B cell (primary cell): ENCODE results near the gene SLC39A2. TPM values are rescaled to one million over a fixed set of nuclear protein-coding genes. Genes with fewer than 3 reads are reported as not detected.

Experiments
- ATAC-seq: fragments of 200-7000 bp; cut with Tn5 transposase; one replicate; pipeline ENCODE4 v1.10.0; 2021; ENCODE audit warnings: low read depth, mild to moderate bottlenecking, moderate number of reproducible peaks, moderate library complexity
- CTCF ChIA-PET: fragments of 350-600 bp; sonication (Branson Sonifier 250); formaldehyde crosslinking; loops from one replicate; lab custom pipeline; 2021; ENCODE audit warnings: antibody characterized with exemption, inconsistent platforms; lab: Charles Lee
- POLR2A ChIA-PET: fragments of 350-600 bp; sonication (Branson Sonifier 250); formaldehyde crosslinking; loops from one replicate; lab custom pipeline; 2021; ENCODE audit warnings: antibody characterized with exemption; lab: Charles Lee
- DNase-seq: peaks from one replicate; pipeline ENCODE4 v3.0.0; 2013
- H2AFZ ChIP-seq: 2 replicates; pipeline ENCODE4 v1.6.1; 2012; ENCODE audit warnings: mild to moderate bottlenecking, low read depth, low read length; ENCODE audit not compliant: insufficient read depth, poor library complexity, severe bottlenecking
- H3K27ac ChIP-seq, 2 donors: 1 replicate in 1 of 2; 2 replicates in 1 of 2; pipeline ENCODE4 v1.5.1; 2012 to 2013; ENCODE audit warnings: low read length in 2 of 2, mild to moderate bottlenecking in 2 of 2, moderate library complexity in 1 of 2
- H3K27me3 ChIP-seq, 4 experiments: fragments of 200-600 bp in 1 of 4; sonication (generic) in 1 of 4; replicated peaks in 1 of 4; 1 replicate in 2 of 4; 2 replicates in 2 of 4; pipeline versions ENCODE4 v1.6.1 to v1.7.0; 2013 to 2016; ENCODE audit warnings: low read length in 3 of 4, mild to moderate bottlenecking in 2 of 4, mixed read lengths in 1 of 4, moderate library complexity in 1 of 4; ENCODE audit not compliant: insufficient read depth in 4 of 4, control insufficient read depth in 3 of 4; ENCODE audit errors: control extremely low read depth in 1 of 4
- H3K36me3 ChIP-seq, 2 experiments: replicated peaks in 1 of 2; 1 replicate in 1 of 2; 2 replicates in 1 of 2; pipeline versions ENCODE4 v1.6.1 to v1.7.1; 2013; ENCODE audit warnings: low read length in 1 of 2; ENCODE audit not compliant: insufficient read depth in 2 of 2, control insufficient read depth in 1 of 2; ENCODE audit errors: control extremely low read depth in 1 of 2, extremely low read depth in 1 of 2
- H3K4me1 ChIP-seq, 2 donors: fragments of 200-600 bp in 1 of 2; sonication (generic) in 1 of 2; 1 replicate in 1 of 2; 2 replicates in 1 of 2; pipeline versions ENCODE4 v1.5.1 to v1.6.1; 2013 to 2017; ENCODE audit warnings: low read length in 2 of 2; ENCODE audit not compliant: control insufficient read depth in 2 of 2, insufficient read depth in 2 of 2
- H3K4me2 ChIP-seq: replicated peaks from 2 replicates; pipeline ENCODE3; 2012; ENCODE audit warnings: mild to moderate bottlenecking, low read depth, low read length; ENCODE audit not compliant: poor library complexity, severe bottlenecking
- H3K4me3 ChIP-seq, 5 experiments: fragments of 200-600 bp in 1 of 5; sonication (generic) in 1 of 5; 1 replicate in 3 of 5; 2 replicates in 2 of 5; pipeline versions ENCODE4 v1.5.1 to v1.7.0; 2011 to 2016; ENCODE audit warnings: low read length in 4 of 5, mild to moderate bottlenecking in 4 of 5, low read depth in 2 of 5, control low read depth in 1 of 5, moderate library complexity in 1 of 5; ENCODE audit not compliant: insufficient read depth in 1 of 5; ENCODE audit errors: control extremely low read depth in 1 of 5, extremely low read depth in 1 of 5
- H3K79me2 ChIP-seq: fragments of 200-600 bp; sonication (generic); one replicate; pipeline ENCODE4 v1.6.0; 2016; ENCODE audit warnings: low read length; ENCODE audit not compliant: control insufficient read depth, insufficient read depth
- H3K9ac ChIP-seq: fragments of 200-600 bp; sonication (generic); 2 replicates; pipeline ENCODE4 v1.6.1; 2017; ENCODE audit warnings: mild to moderate bottlenecking, low read length, moderate library complexity
- H3K9me3 ChIP-seq, 3 donors: one replicate each; pipeline versions ENCODE4 v1.6.1 to v1.7.1; 2013; ENCODE audit warnings: low read length in 2 of 3; ENCODE audit not compliant: control insufficient read depth in 2 of 3, insufficient read depth in 1 of 3; ENCODE audit errors: control extremely low read depth in 1 of 3
- H4K20me1 ChIP-seq: 2 replicates; pipeline ENCODE4 v1.6.0; 2012; ENCODE audit warnings: mild to moderate bottlenecking, low read length; ENCODE audit not compliant: insufficient read depth, control insufficient read depth, poor library complexity, severe bottlenecking
- H3K27ac Mint-ChIP-seq: one replicate; pipeline ENCODE4 v1.8.0; 2021; ENCODE audit warnings: mixed read lengths
- H3K27me3 Mint-ChIP-seq: one replicate; pipeline ENCODE4 v1.8.0; 2021; ENCODE audit warnings: mixed read lengths
- H3K4me1 Mint-ChIP-seq: one replicate; pipeline ENCODE4 v1.8.0; 2021; ENCODE audit warnings: mixed read lengths
- H3K4me3 Mint-ChIP-seq: one replicate; pipeline ENCODE4 v1.8.0; 2021; ENCODE audit warnings: mixed read lengths
- H3K9me3 Mint-ChIP-seq: one replicate; pipeline ENCODE4 v1.8.0; 2022; ENCODE audit warnings: mixed read lengths; ENCODE audit not compliant: insufficient read depth
- CTCF ChIP-seq: fragments of 200-600 bp; IDR thresholded peaks from one replicate; pipeline ENCODE4 v1.8.0; 2022; ENCODE audit warnings: antibody characterized with exemption, mild to moderate bottlenecking
- EZH2 ChIP-seq: IDR thresholded peaks from 2 replicates; pipeline ENCODE4 v1.6.1; 2012; ENCODE audit warnings: borderline replicate concordance, low read depth, mild to moderate bottlenecking, moderate library complexity, low read length; ENCODE audit not compliant: insufficient read depth, poor library complexity, severe bottlenecking
- WGBS: methylation state at CpG from one replicate; pipeline ENCODE4 v1.1.5; 2013; ENCODE audit warnings: missing lambda C conversion rate; ENCODE audit not compliant: insufficient coverage; 5-methylcytosine and 5-hydroxymethylcytosine counted together
- intact Hi-C: fragments of 100-400 bp; cut with micrococcal nuclease; formaldehyde crosslinking; loops from one replicate; pipeline ENCODE4 v1.10.0; 2022
- polyA plus RNA-seq: library from polyadenylated mRNA; depleted of rRNA; stranded (reverse); fragments of >200 nt; gene quantifications from 2 replicates; pipeline ENCODE4 v1.2.3, GENCODE V29; 2012
- total RNA-seq, 2 donors: library from RNA; stranded (reverse); fragments of 120-200 nt in 1 of 2; gene quantifications; 1 replicate in 1 of 2; 2 replicates in 1 of 2; pipeline versions ENCODE4 v1.2.3 to v1.2.4, GENCODE V29; 2013 to 2022

SLC39A2 gene
- total and polyA plus RNA-seq, 2 donors (not counting 1 experiment from before 2014, with no cell fraction given): 0.07 to 0.25 TPM

- no peaks in the 10 kb centered on the region for H3K36me3 ChIP-seq
- H3K4me1 Mint-ChIP-seq: no peaks in the 10 kb centered on the region
- no peak overlapping the region for H3K4me3 ChIP-seq
- H2AFZ ChIP-seq: no peak overlapping the region
- intact Hi-C loops: no loop called here
- H3K4me2 ChIP-seq: no peak overlapping the region
- no peaks in the 10 kb centered on the region for H3K79me2 ChIP-seq
- TF ChIP-seq EZH2 (no peak), CTCF (no peak)
- peaks cover 57% of the 10 kb centered on the region for H3K27me3 Mint-ChIP-seq
- H3K4me3 Mint-ChIP-seq: no peak overlapping the region
- H4K20me1 ChIP-seq: no peaks in the 10 kb centered on the region
- POLR2A ChIA-PET: no interaction called here
- H3K27ac ChIP-seq: no peak overlapping the region
- H3K9me3 Mint-ChIP-seq: no peaks in the 10 kb centered on the region
- H3K9ac ChIP-seq: no peak overlapping the region
- CTCF ChIA-PET: interaction anchor here (1.0 to 7.2 kb wide), 4 partner anchors 12 to 61 kb away, joined by 3 to 305 read pairs (median 4); no protein-coding TSS in a partner anchor
- H3K27me3 ChIP-seq: peaks cover 0 to 7% (median 0%) of the 10 kb centered on the region in 4 experiments
- no peak for DNase-seq
- H3K27ac Mint-ChIP-seq: no peak overlapping the region
- H3K9me3 ChIP-seq: no peaks in the 10 kb centered on the region
- H3K4me1 ChIP-seq: no peaks in the 10 kb centered on the region
- 39% methylated on average over 3 of the region's 6 CpGs for WGBS
- ATAC-seq: no peak
These were observed 45.0 kb downstream of the SLC39A2 start for GRCh38 chr14:21043974-21044618.

- peaks cover 0 to 15% (median 3%) of the 10 kb centered on the region in 4 experiments for H3K27me3 ChIP-seq
- H3K4me2 ChIP-seq: no peak overlapping the region
- no peak overlapping the region for H3K9ac ChIP-seq
- no peak overlapping the region for H3K27ac ChIP-seq
- POLR2A ChIA-PET: no interaction called here
- intact Hi-C loops: no loop called here
- H3K27ac Mint-ChIP-seq: no peak overlapping the region
- no peak for ATAC-seq
- TF ChIP-seq EZH2 (no peak), CTCF (no peak)
- no peaks in the 10 kb centered on the region for H3K4me1 Mint-ChIP-seq
- WGBS: 100% methylated on average over 2 of the region's 2 CpGs
- no peaks in the 10 kb centered on the region for H4K20me1 ChIP-seq
- no peak overlapping the region for H3K4me3 ChIP-seq
- H3K79me2 ChIP-seq: no peaks in the 10 kb centered on the region
- no peak overlapping the region for H2AFZ ChIP-seq
- peaks cover 59% of the 10 kb centered on the region for H3K27me3 Mint-ChIP-seq
- H3K4me1 ChIP-seq: no peaks in the 10 kb centered on the region
- H3K9me3 ChIP-seq: no peaks in the 10 kb centered on the region
- no peaks in the 10 kb centered on the region for H3K36me3 ChIP-seq
- CTCF ChIA-PET: interaction anchor here (0.6 to 3.1 kb wide), 7 partner anchors 21 to 188 kb away, joined by 3 to 24 read pairs (median 3); no protein-coding TSS in a partner anchor
- DNase-seq: no peak
- no peaks in the 10 kb centered on the region for H3K9me3 Mint-ChIP-seq
- H3K4me3 Mint-ChIP-seq: no peak overlapping the region
These were observed 48.3 kb downstream of the SLC39A2 start for GRCh38 chr14:21047378-21047781.
